OCI-LY7 (cell line): ENCODE results near the gene ANO2. TPM values are rescaled to one million over a fixed set of nuclear protein-coding genes. Genes with fewer than 3 reads are reported as not detected.

ENCODE experiments used
- BruUV-seq: library from RNA; stranded (reverse); fragments of 400-500 nt; replicated peaks from 2 replicates; lab custom pipeline; 2021; lab: Mats Ljungman, UMichigan
- CTCF ChIA-PET: fragments of 300-600 bp; sonication (Branson Sonifier 250); formaldehyde crosslinking; loops from one replicate; lab custom pipeline; 2022; ENCODE audit warnings: antibody characterized with exemption; ENCODE audit not compliant: unreplicated experiment; lab: Charles Lee
- POLR2A ChIA-PET: fragments of 300-600 bp; sonication (Branson Sonifier 250); formaldehyde crosslinking; loops from one replicate; lab custom pipeline; 2022; ENCODE audit warnings: antibody characterized with exemption; lab: Charles Lee
- DNase-seq: peaks from one replicate; pipeline ENCODE4 v3.0.0-alpha.2; 2015; ENCODE audit warnings: low spot score
- H2AFZ ChIP-seq: fragments of 200-600 bp; sonication (generic), shearing (Covaris generic); 2 replicates; pipeline ENCODE4 v1.6.1; 2014; ENCODE audit warnings: mild to moderate bottlenecking, antibody characterized with exemption, low read length, moderate library complexity
- H3K27ac ChIP-seq: fragments of 200-600 bp; sonication (generic); 2 replicates; pipeline ENCODE4 v1.5.1; 2014; ENCODE audit warnings: mixed run types, low read depth, mild to moderate bottlenecking, moderate library complexity, low read length, inconsistent platforms; ENCODE audit not compliant: poor library complexity, severe bottlenecking
- H3K36me3 ChIP-seq: fragments of 200-600 bp; sonication (generic); 2 replicates; pipeline ENCODE4 v1.6.1; 2014; ENCODE audit warnings: mild to moderate bottlenecking, antibody characterized with exemption, low read length, moderate library complexity, mixed read lengths; ENCODE audit not compliant: insufficient read depth
- H3K4me1 ChIP-seq: fragments of 200-600 bp; sonication (generic); 2 replicates; pipeline ENCODE4 v1.5.1; 2014; ENCODE audit warnings: mild to moderate bottlenecking, low read length; ENCODE audit not compliant: insufficient read depth, poor library complexity, severe bottlenecking
- H3K4me2 ChIP-seq: fragments of 200-600 bp; sonication (generic); 2 replicates; pipeline ENCODE4 v1.6.1; 2014; ENCODE audit warnings: mild to moderate bottlenecking, low read length
- H3K4me3 ChIP-seq: fragments of 200-600 bp; sonication (generic); 2 replicates; pipeline ENCODE4 v1.5.1; 2014; ENCODE audit warnings: mild to moderate bottlenecking, low read depth, low read length; ENCODE audit not compliant: poor library complexity, severe bottlenecking
- H3K79me2 ChIP-seq: fragments of 200-600 bp; sonication (generic); 2 replicates; pipeline ENCODE4 v1.6.1; 2016; ENCODE audit warnings: low read depth, mild to moderate bottlenecking, low read length, moderate library complexity, mixed read lengths; ENCODE audit not compliant: insufficient read depth
- H3K9me2 ChIP-seq: fragments of 200-600 bp; sonication (generic); 2 replicates; pipeline ENCODE4 v1.6.1; 2016; ENCODE audit warnings: mild to moderate bottlenecking, low read length, mixed read lengths; ENCODE audit not compliant: insufficient read depth
- H3K9me3 ChIP-seq: fragments of 200-600 bp; sonication (generic); 2 replicates; pipeline ENCODE4 v1.6.1; 2014; ENCODE audit warnings: mild to moderate bottlenecking, mixed run types, low read length, mixed read lengths
- H4K20me1 ChIP-seq: fragments of 200-600 bp; sonication (generic); 2 replicates; pipeline ENCODE4 v1.6.1; 2014; ENCODE audit warnings: mild to moderate bottlenecking, antibody characterized with exemption, low read length, moderate library complexity, mixed read lengths; ENCODE audit not compliant: insufficient read depth
- CTCF ChIP-seq: fragments of 200-600 bp; sonication (generic); conservative IDR thresholded peaks from 2 replicates; pipeline ENCODE4 v1.5.1; 2014; ENCODE audit warnings: mild to moderate bottlenecking, antibody characterized with exemption, low read length, moderate library complexity, mixed read lengths
- EZH2phosphoT487 ChIP-seq: fragments of 200-600 bp; sonication (generic); IDR thresholded peaks from 2 replicates; pipeline ENCODE4 v1.6.1; 2018; ENCODE audit warnings: low read depth, borderline replicate concordance, mild to moderate bottlenecking, mixed run types, antibody characterized with exemption, low read length, moderate library complexity, mixed read lengths
- intact Hi-C: fragments of 100-400 bp; cut with micrococcal nuclease; formaldehyde crosslinking; loops from one replicate; pipeline ENCODE4 v1.10.0; 2022; ENCODE audit not compliant: unreplicated experiment
- total RNA-seq, 2 experiments: library from RNA; depleted of rRNA in 1 of 2; stranded (reverse); fragments of >200 nt in 1 of 2; shearing (Covaris generic) in 1 of 2; gene quantifications; 2 replicates each; pipeline ENCODE4 v1.2.3, GENCODE V29; 2014 to 2022

ANO2 gene
- total RNA-seq, 2 experiments from 2014 or later, result not detected

- DNase-seq, result no peak
- POLR2A ChIA-PET, result no interaction called here
These were observed 98.1 kb downstream of the ANO2 start for GRCh38 chr12:5846950-5847349.

GRCh38 chr12:5840944-5841343 lies 104.1 kb downstream of the ANO2 start:
- no peaks in the 10 kb centered on the region for H3K36me3 ChIP-seq
- intact Hi-C loops, result no loop called here
- H3K9me2 ChIP-seq, result no peaks in the 10 kb centered on the region
- no peak for DNase-seq
- CTCF ChIA-PET, result no interaction called here
- POLR2A ChIA-PET, result no interaction called here
- no peaks in the 10 kb centered on the region for H4K20me1 ChIP-seq
- no peak for TF ChIP-seq CTCF
- no peak for TF ChIP-seq EZH2phosphoT487
- H3K4me3 ChIP-seq, result no peak overlapping the region
- H3K79me2 ChIP-seq, result no peaks in the 10 kb centered on the region
- no peak overlapping the region for H2AFZ ChIP-seq
- H3K27ac ChIP-seq, result no peak overlapping the region
- no peak overlapping the region for H3K4me2 ChIP-seq
- no peaks in the 10 kb centered on the region for H3K4me1 ChIP-seq
- BruUV-seq, result no TSS peak
- no peaks in the 10 kb centered on the region for H3K9me3 ChIP-seq

More at GRCh38 chr12:5846950-5847349, 98.1 kb downstream of the ANO2 start:
- Histone ChIP-seq H3K9me2 (no peaks in the 10 kb centered on the region), H3K4me3 (no peak overlapping the region), H3K79me2 (no peaks in the 10 kb centered on the region), H3K36me3 (no peaks in the 10 kb centered on the region), H4K20me1 (no peaks in the 10 kb centered on the region), H2AFZ (no peak overlapping the region), H3K4me2 (no peak overlapping the region), H3K9me3 (no peaks in the 10 kb centered on the region), H3K27ac (no peak overlapping the region), H3K4me1 (no peaks in the 10 kb centered on the region)
- no TSS peak for BruUV-seq
- intact Hi-C loops, result no loop called here
- no peak for TF ChIP-seq CTCF
- CTCF ChIA-PET, result no interaction called here

GRCh38 chr12:5830111-5830510 lies 114.9 kb downstream of the ANO2 start:
- ChIA-PET CTCF (no interaction called here), POLR2A (no interaction called here)
- H3K27ac ChIP-seq, result no peak overlapping the region
- no peaks in the 10 kb centered on the region for H3K9me2 ChIP-seq
- H3K4me1 ChIP-seq, result no peaks in the 10 kb centered on the region
- H4K20me1 ChIP-seq, result no peaks in the 10 kb centered on the region
- H2AFZ ChIP-seq, result no peak overlapping the region
- no peak overlapping the region for H3K4me3 ChIP-seq
- H3K79me2 ChIP-seq, result no peaks in the 10 kb centered on the region
- no TSS peak for BruUV-seq
- no peak for TF ChIP-seq EZH2phosphoT487
- TF ChIP-seq CTCF, result no peak
- no peak overlapping the region for H3K4me2 ChIP-seq
- intact Hi-C loops, result no loop called here
- H3K9me3 ChIP-seq, result no peaks in the 10 kb centered on the region
- H3K36me3 ChIP-seq, result no peaks in the 10 kb centered on the region
- no peak for DNase-seq
